ENCODE measurements around the gene SMCHD1. TPM values are rescaled to one million over a fixed set of nuclear protein-coding genes. Genes with fewer than 3 reads are reported as not detected.

The SMCHD1 gene
- total RNA-seq, 1 experiment from 2014 or later, result 33.0 TPM

DNA sequence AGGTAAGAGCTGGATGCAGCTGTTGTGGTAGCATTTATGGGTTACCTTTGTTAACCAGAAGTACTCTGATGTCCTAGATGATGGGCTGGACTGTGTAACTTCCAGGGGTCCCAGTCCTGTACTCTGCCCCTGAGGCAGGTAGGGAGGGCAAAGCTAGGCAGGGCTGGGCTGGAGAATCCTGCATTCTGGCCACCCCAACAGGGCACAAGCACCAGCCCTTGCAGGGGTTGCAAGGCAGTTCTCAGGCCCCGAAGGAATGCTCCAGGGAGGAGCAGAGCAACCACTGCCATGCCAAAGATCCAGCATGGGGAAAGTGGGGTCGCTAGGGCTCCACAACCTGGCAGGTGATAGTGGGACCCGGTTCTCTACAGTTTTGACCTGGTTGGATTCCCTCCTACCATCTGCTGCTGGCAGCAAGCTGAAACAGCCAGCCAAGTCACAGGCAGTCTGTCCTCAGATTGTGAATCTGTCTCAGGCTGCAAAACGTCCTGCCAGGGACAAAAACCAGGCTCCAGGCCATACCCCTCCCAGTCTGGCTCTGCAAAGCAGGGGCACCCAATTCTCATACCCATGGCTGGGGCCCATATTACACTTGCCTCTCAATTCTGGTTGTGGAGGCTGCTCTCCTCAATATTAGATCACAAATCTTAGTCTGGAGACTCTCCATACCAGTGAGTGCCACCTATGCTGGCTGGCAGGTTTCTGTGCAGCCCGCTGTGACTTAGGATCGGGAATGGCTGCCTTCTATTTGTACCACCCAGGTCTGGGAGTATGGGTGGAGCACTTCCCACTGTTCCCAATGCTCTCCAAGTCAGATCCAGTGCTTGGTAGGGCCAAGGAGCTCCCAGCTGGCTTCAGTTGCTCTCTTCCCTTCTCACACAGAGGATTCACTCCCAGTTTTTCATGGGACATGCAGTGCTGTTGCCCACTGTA lies 61.1 kb downstream of the SMCHD1 start:
- Mint-ChIP-seq H3K4me3 (no peak overlapping the region), H3K27ac (no peak overlapping the region; the same call in 1 of the 2 replicates), H3K36me3 (peaks cover 34% of the 10 kb centered on the region), H3K27me3 (ENCODE audit: low read depth) (no peaks in the 10 kb centered on the region), H3K4me1 (peaks cover 9% of the 10 kb centered on the region), H3K9me3 (no peaks in the 10 kb centered on the region)
- DNase-seq (ENCODE audit: low spot score) (no peak), ATAC-seq (no peak)
- POLR2A ChIA-PET, result no interaction called here
- TF ChIP-seq MYBL2 (CRISPR knock-in tag; IDR thresholded peaks at IDR 0.05) (no peak), SMAD4 (CRISPR knock-in tag; IDR thresholded peaks at IDR 0.05) (no peak), HMGA2 (CRISPR knock-in tag; IDR thresholded peaks at IDR 0.05) (no peak), CREM (CRISPR knock-in tag; IDR thresholded peaks at IDR 0.05) (no peak), ESRRA (CRISPR knock-in tag; IDR thresholded peaks at IDR 0.05; ENCODE audit: borderline replicate concordance) (no peak), ZBTB21 (CRISPR knock-in tag; IDR thresholded peaks at IDR 0.05; ENCODE audit: borderline replicate concordance) (no peak), OVOL2 (CRISPR knock-in tag; IDR thresholded peaks at IDR 0.05; ENCODE audit: borderline replicate concordance) (no peak), JAZF1 (CRISPR knock-in tag; IDR thresholded peaks at IDR 0.05) (no peak), SP1 (CRISPR knock-in tag; conservative IDR thresholded peaks at IDR 0.05) (no peak), SOX15 (CRISPR knock-in tag; IDR thresholded peaks at IDR 0.05) (no peak), ZNF423 (CRISPR knock-in tag; IDR thresholded peaks at IDR 0.05) (no peak), GABPB1 (CRISPR knock-in tag; IDR thresholded peaks at IDR 0.05) (no peak), ZNF232 (CRISPR knock-in tag; IDR thresholded peaks at IDR 0.05) (no peak), TEAD1 (CRISPR knock-in tag; IDR thresholded peaks at IDR 0.05) (no peak)
- TF ChIP-seq, protein P1, sequence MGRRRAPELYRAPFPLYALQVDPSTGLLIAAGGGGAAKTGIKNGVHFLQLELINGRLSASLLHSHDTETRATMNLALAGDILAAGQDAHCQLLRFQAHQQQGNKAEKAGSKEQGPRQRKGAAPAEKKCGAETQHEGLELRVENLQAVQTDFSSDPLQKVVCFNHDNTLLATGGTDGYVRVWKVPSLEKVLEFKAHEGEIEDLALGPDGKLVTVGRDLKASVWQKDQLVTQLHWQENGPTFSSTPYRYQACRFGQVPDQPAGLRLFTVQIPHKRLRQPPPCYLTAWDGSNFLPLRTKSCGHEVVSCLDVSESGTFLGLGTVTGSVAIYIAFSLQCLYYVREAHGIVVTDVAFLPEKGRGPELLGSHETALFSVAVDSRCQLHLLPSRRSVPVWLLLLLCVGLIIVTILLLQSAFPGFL (CRISPR knock-in tag; IDR thresholded peaks at IDR 0.05; ENCODE audit: borderline replicate concordance), result no peak
- TF ChIP-seq, protein P2, sequence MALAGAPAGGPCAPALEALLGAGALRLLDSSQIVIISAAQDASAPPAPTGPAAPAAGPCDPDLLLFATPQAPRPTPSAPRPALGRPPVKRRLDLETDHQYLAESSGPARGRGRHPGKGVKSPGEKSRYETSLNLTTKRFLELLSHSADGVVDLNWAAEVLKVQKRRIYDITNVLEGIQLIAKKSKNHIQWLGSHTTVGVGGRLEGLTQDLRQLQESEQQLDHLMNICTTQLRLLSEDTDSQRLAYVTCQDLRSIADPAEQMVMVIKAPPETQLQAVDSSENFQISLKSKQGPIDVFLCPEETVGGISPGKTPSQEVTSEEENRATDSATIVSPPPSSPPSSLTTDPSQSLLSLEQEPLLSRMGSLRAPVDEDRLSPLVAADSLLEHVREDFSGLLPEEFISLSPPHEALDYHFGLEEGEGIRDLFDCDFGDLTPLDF (CRISPR knock-in tag; IDR thresholded peaks at IDR 0.05), result no peak
- TF ChIP-seq, protein P3, sequence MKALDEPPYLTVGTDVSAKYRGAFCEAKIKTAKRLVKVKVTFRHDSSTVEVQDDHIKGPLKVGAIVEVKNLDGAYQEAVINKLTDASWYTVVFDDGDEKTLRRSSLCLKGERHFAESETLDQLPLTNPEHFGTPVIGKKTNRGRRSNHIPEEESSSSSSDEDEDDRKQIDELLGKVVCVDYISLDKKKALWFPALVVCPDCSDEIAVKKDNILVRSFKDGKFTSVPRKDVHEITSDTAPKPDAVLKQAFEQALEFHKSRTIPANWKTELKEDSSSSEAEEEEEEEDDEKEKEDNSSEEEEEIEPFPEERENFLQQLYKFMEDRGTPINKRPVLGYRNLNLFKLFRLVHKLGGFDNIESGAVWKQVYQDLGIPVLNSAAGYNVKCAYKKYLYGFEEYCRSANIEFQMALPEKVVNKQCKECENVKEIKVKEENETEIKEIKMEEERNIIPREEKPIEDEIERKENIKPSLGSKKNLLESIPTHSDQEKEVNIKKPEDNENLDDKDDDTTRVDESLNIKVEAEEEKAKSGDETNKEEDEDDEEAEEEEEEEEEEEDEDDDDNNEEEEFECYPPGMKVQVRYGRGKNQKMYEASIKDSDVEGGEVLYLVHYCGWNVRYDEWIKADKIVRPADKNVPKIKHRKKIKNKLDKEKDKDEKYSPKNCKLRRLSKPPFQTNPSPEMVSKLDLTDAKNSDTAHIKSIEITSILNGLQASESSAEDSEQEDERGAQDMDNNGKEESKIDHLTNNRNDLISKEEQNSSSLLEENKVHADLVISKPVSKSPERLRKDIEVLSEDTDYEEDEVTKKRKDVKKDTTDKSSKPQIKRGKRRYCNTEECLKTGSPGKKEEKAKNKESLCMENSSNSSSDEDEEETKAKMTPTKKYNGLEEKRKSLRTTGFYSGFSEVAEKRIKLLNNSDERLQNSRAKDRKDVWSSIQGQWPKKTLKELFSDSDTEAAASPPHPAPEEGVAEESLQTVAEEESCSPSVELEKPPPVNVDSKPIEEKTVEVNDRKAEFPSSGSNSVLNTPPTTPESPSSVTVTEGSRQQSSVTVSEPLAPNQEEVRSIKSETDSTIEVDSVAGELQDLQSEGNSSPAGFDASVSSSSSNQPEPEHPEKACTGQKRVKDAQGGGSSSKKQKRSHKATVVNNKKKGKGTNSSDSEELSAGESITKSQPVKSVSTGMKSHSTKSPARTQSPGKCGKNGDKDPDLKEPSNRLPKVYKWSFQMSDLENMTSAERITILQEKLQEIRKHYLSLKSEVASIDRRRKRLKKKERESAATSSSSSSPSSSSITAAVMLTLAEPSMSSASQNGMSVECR (CRISPR knock-in tag; IDR thresholded peaks at IDR 0.05; ENCODE audit: borderline replicate concordance), result no peak
- TF ChIP-seq, protein P4, sequence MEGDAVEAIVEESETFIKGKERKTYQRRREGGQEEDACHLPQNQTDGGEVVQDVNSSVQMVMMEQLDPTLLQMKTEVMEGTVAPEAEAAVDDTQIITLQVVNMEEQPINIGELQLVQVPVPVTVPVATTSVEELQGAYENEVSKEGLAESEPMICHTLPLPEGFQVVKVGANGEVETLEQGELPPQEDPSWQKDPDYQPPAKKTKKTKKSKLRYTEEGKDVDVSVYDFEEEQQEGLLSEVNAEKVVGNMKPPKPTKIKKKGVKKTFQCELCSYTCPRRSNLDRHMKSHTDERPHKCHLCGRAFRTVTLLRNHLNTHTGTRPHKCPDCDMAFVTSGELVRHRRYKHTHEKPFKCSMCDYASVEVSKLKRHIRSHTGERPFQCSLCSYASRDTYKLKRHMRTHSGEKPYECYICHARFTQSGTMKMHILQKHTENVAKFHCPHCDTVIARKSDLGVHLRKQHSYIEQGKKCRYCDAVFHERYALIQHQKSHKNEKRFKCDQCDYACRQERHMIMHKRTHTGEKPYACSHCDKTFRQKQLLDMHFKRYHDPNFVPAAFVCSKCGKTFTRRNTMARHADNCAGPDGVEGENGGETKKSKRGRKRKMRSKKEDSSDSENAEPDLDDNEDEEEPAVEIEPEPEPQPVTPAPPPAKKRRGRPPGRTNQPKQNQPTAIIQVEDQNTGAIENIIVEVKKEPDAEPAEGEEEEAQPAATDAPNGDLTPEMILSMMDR (IDR thresholded peaks at IDR 0.05), result no peak
- TF ChIP-seq, protein P5, sequence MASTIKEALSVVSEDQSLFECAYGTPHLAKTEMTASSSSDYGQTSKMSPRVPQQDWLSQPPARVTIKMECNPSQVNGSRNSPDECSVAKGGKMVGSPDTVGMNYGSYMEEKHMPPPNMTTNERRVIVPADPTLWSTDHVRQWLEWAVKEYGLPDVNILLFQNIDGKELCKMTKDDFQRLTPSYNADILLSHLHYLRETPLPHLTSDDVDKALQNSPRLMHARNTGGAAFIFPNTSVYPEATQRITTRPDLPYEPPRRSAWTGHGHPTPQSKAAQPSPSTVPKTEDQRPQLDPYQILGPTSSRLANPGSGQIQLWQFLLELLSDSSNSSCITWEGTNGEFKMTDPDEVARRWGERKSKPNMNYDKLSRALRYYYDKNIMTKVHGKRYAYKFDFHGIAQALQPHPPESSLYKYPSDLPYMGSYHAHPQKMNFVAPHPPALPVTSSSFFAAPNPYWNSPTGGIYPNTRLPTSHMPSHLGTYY (CRISPR knock-in tag; IDR thresholded peaks at IDR 0.05), result no peak
- TF ChIP-seq, protein P6, sequence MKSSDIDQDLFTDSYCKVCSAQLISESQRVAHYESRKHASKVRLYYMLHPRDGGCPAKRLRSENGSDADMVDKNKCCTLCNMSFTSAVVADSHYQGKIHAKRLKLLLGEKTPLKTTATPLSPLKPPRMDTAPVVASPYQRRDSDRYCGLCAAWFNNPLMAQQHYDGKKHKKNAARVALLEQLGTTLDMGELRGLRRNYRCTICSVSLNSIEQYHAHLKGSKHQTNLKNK (CRISPR knock-in tag; IDR thresholded peaks at IDR 0.05), result no peak
- CTCF ChIA-PET, result interaction anchor here (0.5 kb wide), 1 partner anchor 9 kb away, joined by 3 read pairs; no protein-coding TSS in a partner anchor
